ENCODE results near the gene SLC11A2. TPM values are rescaled to one million over a fixed set of nuclear protein-coding genes. Genes with fewer than 3 reads are reported as not detected.

The SLC11A2 gene
- total RNA-seq, 1 donor from 2014 or later: 25.1 TPM

DNA sequence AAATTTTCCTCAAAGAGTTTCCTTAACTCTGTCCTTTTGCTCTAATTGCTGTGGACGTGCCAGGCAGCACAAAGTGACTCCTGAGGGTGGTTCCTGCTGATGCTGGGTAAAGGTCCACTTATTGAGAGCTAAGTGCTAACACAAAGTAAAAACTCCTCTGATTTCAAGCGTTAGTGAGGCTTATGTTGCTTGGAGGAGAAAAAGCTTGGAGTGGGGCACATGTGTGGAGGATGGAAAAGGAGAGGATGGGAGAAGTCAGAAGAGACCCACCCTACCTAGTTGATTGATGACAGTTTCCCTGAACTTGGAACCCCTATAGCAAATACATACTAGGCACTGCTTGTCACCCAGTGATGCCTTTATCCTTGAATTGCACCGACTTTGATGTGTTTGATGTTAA lies 10.1 kb upstream of the SLC11A2 start:
- DNase-seq: no peak
- no peaks in the 10 kb centered on the region for H3K9me3 ChIP-seq (replicated peaks)
- TF ChIP-seq CTCF (IDR thresholded peaks at IDR 0.05; ENCODE audit: borderline replicate concordance): no peak
- H3K4me3 ChIP-seq: no peak overlapping the region
- H3K27ac ChIP-seq (replicated peaks): no peak overlapping the region
- intact Hi-C loops (cut with micrococcal nuclease): no loop called here
- no peaks in the 10 kb centered on the region for H3K4me1 ChIP-seq
- H3K27me3 ChIP-seq (ENCODE audit: low read depth): no peaks in the 10 kb centered on the region
- H3K36me3 ChIP-seq: no peaks in the 10 kb centered on the region

DNA sequence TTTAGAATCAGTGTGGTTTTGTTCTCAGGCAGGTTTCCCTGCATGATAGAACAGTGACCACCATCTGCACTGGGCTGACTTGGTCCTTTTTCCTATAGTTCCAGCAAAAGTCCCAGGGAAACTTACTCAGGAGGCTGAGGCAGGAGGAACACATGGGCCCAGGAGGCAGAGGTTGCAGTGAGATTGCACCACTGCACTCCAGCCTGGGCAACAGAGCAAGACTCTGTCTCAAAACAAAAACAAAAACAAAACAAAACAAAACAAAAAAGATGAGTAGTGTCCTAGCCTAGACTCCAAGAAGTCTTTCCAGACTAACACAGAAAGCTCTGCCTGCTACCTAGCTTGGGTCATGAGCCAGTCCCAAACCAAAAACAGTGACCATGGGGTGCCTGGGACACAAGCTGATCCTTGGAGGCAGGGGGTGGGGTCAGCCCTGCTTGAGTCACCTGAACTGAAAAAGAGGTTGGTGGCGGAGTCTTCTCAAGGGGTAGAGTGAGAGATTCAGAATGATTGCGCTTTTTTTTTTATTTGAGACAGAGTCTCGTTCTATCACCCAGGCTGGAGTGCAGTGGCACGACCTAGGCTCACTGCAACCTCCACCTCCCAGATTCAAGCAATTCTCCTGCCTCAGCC lies 7.4 kb upstream of the SLC11A2 start:
- Histone ChIP-seq H3K27me3 (ENCODE audit: low read depth) (no peaks in the 10 kb centered on the region), H3K9me3 (replicated peaks) (no peaks in the 10 kb centered on the region), H3K36me3 (no peaks in the 10 kb centered on the region), H3K4me1 (no peaks in the 10 kb centered on the region), H3K4me3 (no peak overlapping the region), H3K27ac (replicated peaks) (no peak overlapping the region)
- no peak for DNase-seq
- intact Hi-C loops (cut with micrococcal nuclease): no loop called here
- TF ChIP-seq CTCF (IDR thresholded peaks at IDR 0.05; ENCODE audit: borderline replicate concordance): no peak

- Histone ChIP-seq H3K27ac (replicated peaks) (no peak overlapping the region), H3K4me3 (no peak overlapping the region), H3K27me3 (ENCODE audit: low read depth) (no peaks in the 10 kb centered on the region), H3K9me3 (replicated peaks) (no peaks in the 10 kb centered on the region), H3K36me3 (no peaks in the 10 kb centered on the region), H3K4me1 (no peaks in the 10 kb centered on the region)
- TF ChIP-seq CTCF (IDR thresholded peaks at IDR 0.05; ENCODE audit: borderline replicate concordance): no peak
- intact Hi-C loops (cut with micrococcal nuclease): no loop called here
- DNase-seq: no peak
Measured at GRCh38 chr12:51033048-51033447, 6.9 kb upstream of the SLC11A2 start.

GRCh38 chr12:51028813-51029150 lies 2.6 kb upstream of the SLC11A2 start:
- Histone ChIP-seq H3K27me3 (ENCODE audit: low read depth) (no peaks in the 10 kb centered on the region), H3K4me1 (peaks cover 30% of the 10 kb centered on the region), H3K36me3 (no peaks in the 10 kb centered on the region), H3K9me3 (replicated peaks) (no peaks in the 10 kb centered on the region), H3K27ac (replicated peaks) (no peak overlapping the region), H3K4me3 (no peak overlapping the region)
- intact Hi-C loops (cut with micrococcal nuclease): no loop called here
- TF ChIP-seq CTCF (IDR thresholded peaks at IDR 0.05; ENCODE audit: borderline replicate concordance): no peak
- no peak for DNase-seq

- H3K4me1 ChIP-seq: peaks cover 33% of the 10 kb centered on the region
- H3K4me3 ChIP-seq: no peak overlapping the region
- peak; percentile 21 for TF ChIP-seq CTCF (IDR thresholded peaks at IDR 0.05; ENCODE audit: borderline replicate concordance)
- H3K9me3 ChIP-seq (replicated peaks): no peaks in the 10 kb centered on the region
- no peaks in the 10 kb centered on the region for H3K27me3 ChIP-seq (ENCODE audit: low read depth)
- no peak overlapping the region for H3K27ac ChIP-seq (replicated peaks)
- DNase-seq: no peak
- no peaks in the 10 kb centered on the region for H3K36me3 ChIP-seq
- intact Hi-C loops (cut with micrococcal nuclease): no loop called here
Measured at GRCh38 chr12:51028126-51028812, 2.1 kb upstream of the SLC11A2 start.
